HPDE6-E6E7 (cell line): ENCODE data around the gene TNNI3K.

Experiments used
- DNase-seq: peaks from one replicate; pipeline ENCODE4 v3.0.0; 2011; ENCODE audit warnings: missing footprints; ENCODE audit errors: extremely low spot score

Gene TNNI3K

DNA sequence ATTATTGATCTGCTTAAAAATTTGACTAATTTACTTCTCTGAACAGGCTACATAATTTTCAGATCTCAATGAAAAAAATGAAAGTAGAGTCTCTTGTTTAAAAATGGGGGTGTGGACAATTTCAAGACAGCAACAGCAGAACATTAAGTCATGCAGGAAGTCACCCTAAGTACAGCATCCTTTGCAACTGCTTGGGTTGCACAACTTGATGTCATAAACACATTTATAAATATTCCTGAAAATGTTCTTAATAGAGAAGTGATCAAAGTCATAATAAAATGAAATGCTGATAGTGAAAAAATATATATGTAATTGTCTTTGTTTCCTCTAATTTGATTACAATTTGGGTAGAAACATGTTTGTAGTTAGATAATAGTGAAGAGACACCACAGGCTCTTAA lies 79.3 kb downstream of the TNNI3K start:
- DNase-seq = no peak

DNA sequence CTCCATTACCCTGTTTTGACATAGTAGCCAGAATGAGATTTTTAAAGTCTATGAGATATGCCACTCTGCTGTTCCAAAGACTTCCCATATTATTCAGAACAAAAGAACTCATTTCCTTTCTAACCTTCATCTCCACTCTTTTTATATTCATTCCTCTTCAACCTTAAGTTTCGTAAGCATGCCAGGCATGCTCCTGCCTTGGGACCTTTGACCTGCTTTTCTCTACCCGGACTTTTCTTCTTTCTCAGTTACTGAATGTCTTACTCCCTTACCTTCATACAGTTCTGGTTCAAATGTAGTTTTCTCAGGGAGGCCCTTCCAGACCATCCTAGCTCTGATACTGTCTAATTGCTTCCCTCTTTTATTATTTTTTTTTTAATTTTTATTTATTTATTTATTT lies 81.1 kb downstream of the TNNI3K start:
- DNase-seq = no peak

DNA sequence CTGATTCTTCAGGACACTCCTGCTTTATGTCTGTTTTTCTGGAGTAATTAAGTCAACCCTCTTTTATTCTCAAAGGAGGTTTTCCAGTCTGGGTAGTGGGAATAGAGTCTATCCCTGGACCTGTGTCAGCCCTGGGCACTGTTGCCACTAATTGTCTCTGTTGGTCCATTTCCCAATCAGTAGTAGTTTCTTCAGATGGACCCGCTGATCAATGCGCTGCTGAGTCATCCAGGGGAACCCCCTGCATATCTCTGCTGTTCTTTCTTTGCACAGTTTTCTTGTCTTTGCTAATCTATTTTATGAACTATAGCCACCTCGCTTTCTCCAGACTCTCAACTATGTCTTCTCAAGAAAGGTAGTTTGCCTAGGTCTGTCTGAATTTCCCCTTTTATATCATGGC lies 82.5 kb downstream of the TNNI3K start:
- DNase-seq = no peak

DNA sequence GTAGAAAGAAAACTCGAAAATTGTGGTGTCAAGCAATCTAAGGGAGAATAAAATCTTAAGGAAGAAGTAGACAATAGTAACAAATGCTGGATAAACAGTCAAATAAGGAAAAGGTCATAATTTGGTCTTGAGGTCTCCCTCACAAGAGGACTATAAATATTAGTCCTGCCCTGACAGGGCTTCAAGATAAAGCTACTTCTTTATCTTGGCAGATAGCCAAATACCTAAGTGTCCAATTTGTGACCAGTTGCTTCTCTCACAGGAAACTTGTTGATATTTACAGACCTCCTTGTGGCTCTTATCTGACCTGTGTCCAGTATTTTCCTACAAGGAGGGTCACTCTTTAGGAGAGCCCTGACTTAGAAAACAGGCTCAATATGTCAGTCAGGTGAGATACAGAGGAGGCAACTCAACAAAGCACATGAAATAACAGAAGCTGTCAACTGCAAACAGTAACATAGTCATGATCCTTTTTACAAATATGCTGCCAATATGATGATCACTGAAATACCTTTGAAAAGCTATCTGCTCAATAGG lies 88.8 kb downstream of the TNNI3K start:
- no peak for DNase-seq

DNA sequence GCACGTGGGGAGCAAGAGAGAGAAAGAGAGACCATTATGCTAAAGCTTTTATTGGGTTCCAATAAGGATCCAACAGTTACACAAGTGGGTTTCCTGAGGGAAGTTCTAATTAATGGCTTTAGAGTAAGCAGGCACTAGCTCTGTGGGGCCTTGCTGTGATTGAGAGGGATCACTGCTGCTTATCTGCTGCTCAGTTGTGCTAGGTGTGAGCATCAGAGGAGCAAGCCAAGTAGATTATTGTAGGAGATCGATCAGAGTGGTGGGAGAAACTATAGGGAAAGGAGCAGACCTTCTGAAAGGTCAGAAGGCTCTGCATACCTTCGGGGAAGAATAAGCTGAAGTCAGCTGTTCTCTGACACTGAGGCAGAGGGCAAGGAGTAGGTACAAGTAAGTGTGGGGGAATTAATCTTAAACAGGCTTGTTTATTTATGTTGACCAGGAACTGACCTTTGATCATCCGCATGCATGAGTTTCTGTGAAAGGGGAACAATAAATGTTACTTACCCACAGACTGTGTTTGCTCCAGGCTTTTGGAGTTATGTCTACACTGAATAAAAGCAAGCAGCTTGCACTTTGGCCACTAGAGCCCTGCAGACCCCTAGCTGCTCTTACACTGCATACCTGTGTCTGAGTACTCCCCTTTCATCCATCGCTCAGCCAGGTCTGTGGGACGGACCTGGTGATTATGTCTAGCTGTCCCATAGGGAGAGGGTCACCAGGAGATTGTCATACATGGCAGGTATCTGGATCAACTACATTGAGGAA lies 89.7 kb downstream of the TNNI3K start:
- no peak for DNase-seq

DNA sequence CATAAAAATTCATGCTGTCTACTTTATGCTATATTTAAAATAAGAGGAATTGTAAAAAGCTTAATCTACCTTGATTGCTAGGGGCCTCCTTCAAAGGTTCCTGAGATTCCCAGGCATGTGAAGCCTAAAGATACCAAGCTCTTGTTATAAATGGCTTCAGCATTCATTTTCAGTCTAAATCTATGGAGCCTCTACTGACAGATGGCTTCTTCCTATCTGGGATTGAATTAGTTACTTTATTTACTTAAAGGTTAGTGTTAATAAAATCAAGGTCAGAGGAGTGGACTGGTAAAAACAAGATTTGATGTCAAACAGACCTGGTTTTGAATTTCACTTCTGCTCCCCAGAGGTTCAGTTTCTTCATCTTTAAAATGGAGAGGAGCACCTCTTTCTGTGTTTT lies 93.7 kb downstream of the TNNI3K start:
- no peak for DNase-seq

DNA sequence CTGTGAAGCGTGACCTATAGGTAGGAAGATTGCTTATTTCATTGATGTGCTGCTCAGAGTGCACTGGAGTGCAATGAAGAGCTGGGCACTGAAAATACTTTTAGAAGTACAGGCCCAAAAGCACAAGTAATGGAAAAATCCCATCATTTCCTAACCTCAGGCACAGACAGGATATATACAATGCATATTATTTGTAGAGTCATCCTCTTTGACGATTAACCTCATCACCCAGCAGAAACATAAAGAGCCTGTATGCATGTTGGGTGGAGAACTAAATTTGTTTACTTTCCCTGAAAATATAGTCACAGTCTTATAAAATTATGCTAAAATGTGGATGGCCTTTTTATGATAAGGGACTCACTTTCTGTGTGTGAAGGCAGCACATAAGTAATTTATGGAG lies 98.1 kb downstream of the TNNI3K start:
- DNase-seq = no peak

DNA sequence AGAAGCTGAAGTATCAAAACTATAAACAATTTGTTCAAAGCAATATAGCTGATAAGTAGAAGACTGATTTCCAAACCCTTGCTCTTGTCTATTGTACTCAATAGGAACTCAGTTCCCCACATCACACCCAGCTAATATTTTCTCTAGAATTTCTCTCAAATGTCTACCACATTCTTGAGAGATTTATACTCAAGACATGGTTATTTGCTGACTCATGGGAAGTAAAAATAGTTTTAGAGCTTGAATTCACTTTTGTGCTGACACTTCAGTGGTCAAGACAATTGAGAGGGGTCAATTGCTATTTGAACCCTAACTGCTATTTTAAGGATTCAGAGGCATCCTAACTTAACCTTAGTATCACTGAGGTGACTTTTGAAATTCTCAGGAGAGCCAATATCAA lies 99.0 kb downstream of the TNNI3K start:
- no peak for DNase-seq

DNA sequence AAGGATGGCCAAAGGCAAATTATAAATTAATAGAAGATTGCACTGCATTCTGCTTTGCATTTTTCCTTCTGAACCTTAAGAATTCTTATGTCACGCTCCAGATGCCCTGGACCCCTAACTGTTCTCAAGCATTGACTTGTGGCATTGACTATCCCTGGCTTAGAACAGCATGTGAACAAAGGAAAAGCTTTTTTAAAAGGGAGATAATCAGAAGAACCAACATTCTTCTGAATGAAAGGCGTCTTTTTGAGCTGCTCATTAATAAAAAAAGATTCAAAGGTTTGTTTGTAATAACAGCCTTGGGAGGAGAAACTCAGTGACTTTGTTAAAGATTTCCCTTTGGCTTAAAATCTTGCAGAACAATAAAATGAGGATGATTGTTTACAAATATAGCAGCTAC lies 105.5 kb downstream of the TNNI3K start:
- DNase-seq = no peak

DNA sequence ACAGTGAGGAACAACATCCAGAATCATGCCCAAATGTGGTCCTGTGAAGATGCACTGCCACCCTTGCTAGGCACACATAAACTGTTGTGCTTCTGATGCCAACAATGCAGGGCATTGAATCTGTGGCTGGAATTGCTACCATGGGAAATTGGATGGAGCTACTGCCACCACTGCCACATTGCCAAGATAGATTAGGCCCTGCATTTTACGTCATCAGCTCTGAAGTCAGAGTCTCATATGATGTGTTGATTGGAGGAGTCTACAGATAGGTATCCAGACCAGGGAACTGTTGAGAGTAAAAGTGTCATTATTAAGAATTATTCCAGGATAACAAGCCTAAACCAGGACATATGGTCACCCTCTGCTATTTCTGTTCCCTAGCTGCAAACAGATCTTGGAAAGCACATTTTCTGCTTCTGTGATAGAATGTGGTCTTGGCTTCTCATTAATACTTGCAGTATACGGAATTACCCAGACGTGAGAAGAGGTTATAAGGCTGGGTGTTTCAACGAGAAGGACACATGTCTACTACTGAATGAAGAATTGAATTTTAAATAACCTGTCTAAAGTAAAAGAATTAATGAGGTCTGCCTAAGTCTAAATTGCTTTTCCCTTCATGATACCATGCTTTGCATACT lies 106.6 kb downstream of the TNNI3K start:
- no peak for DNase-seq

DNA sequence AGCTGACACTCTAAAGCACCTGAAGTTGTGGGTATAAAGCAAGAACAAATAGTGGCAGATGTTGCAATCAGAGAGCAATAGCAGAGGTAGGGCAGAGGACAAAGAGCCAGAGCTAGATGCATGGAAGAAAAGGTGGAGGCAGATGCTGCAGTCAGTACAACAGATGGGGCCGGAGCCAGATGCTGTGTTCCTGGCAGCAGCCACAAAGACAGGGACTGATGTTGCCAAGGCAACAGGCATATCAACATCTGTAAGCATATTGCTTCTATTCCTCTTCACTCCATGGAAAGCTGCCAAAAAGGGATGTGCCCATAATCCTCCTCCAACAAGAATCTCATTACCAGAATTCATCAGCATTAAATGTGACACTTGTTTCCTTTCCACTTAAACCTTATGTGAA lies 108.0 kb downstream of the TNNI3K start:
- DNase-seq = no peak

DNA sequence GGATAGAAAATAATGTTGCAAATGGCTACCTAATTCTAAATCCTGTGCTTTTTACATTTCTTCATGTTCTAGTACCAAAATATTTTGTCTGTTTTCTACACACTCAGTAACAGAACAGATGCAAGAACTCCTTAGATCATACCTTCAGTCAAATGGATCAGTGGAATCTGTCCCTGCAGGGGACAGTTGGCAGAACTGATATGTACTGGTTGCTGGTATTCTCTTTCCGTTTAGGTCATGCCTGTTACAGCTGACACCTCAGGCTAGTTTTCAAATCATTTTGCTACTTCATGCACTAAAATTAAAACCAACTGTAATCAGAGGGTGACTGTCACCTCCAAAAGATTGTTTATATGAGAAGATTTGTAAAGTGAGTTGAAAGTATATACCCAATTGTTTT lies 109.2 kb downstream of the TNNI3K start:
- DNase-seq = no peak

DNA sequence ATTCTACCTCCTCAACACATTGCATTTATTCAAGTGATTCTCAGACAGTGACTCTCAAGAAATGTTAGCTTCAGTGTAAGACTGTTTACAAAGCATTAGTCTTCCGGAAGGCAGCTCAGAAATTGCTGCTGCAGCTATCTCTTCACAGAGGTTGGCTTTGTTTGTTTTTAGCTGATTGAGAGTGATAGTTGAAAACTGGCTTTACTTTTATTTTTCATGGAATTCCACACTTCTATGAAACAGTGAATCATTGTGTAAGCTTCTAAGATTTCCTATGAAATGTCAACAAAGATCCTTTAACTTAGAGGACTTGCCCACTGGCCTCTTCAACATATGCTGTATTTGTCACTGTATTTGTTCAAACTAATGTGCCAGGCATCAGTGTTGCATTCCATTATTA lies 121.3 kb downstream of the TNNI3K start:
- DNase-seq = no peak

DNA sequence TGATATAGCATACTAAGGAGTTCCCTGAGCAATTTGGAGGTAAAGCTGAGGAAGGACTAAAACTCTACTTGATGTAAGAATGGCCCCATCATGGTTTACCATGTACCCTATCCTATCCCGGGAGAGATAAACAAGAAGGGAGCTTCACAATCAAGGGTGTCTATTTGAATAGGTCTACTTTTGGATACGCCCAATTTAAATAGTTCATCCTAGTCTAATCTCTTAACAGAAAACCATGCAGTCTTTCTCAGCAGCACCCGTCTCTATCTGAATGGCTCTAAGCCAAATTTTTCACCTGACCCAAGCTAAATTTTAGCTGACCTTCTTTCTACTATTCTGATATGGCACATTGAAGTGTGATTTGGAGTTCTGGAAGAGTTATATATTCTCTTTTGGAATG lies 122.0 kb downstream of the TNNI3K start:
- no peak for DNase-seq

DNA sequence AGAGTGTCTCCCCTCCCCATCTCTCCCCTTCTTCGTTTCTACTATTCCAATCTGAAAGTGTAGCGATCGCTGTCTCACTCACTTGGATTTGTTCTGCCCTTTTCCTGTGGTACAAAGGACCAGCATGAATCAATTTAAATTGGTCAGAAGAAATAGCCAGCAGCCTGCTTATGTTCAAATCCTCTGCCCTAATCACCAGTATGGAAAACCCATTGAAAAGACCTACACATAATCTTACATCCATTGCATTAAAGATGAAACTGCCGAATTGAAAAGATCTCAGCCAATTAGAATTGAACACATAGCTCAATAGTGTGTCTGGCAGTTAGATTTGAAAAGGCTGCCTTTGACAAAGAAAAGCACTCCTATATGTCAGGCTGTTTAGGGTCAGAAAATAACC lies 122.6 kb downstream of the TNNI3K start:
- no peak for DNase-seq

DNA sequence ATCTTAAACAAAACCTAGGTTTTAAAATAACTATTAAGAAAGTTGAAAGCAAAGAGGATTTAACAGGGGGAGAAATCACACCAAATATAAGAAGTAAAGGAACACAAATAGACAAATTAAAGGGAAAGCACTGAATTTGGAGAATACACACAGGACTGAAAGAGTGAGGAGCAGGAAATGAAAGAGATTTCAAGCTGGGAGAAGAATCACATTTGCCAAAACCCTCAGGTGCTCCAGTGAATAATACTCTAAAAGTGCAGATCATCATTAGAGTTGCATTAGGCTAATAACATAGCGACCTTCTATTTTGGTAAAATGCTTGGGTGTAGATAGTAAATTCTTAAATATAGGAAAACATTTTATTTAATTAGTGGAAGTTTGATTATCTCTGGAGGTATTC lies 127.5 kb downstream of the TNNI3K start:
- DNase-seq = no peak

DNA sequence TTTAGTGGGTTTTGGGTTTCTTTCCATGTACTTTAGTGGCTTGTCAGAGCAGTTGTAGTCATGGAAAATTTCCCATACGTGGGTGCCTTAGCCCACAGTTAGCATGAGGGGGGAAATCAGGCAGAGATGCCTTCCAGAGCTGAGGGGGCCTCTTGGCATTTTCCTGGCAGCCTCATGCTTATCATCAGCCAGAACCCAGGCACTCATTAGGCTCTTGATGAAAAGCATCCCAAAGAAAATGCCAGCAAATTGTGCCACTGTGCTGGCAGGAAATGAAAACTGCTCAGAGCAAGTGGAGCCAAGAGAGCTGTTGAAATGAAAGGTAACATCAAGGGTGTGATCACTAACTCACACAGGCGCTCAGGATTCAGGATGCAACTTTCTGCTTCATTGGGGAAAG lies 128.0 kb downstream of the TNNI3K start:
- DNase-seq = no peak

DNA sequence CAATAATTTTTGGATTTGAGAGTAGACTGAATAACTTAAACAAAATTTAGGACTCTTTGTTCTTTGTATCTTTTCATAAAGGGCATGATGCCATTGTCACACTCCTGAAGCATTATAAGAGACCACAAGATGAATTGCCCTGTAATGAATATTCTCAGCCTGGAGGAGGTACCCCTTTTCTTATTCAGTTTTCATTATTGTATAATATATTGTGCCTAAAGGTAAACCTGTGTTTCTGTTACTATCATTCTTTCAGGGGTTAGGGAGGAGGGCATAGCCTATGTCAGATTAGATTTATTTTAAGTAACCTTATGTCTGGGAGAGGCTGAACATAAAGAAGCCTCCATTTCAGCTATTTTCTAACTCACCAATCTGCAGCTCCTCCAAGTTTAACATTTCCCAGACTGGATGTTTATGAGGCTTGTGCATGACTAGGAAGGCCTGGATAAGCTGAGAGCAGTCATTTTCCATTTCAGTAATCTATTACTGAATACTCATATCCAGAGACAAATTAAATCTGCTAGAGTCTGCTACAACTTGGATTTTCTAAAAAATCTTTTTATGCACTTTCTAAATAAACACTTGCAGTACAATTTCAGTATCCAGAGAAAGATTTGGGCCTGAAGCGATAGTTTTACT lies 132.1 kb downstream of the TNNI3K start:
- DNase-seq = no peak

DNA sequence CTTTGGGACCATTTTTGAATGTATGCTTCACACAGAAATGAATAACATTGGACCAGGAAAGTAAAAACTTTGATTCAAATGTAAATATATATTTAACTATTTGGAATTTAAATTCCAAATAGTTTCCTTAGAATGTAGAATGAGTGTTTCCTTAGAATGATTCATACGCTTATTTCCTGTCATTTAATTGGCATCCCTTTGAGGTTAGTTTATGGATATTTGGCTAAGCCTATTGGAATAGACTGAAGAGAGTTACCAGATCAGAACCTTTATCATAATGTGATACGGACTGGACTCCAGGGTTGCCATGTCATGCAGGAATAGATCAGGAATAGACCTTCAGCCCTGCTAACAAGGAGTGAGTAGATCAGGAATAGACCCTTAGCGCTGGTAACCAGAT lies 133.1 kb downstream of the TNNI3K start:
- no peak for DNase-seq

DNA sequence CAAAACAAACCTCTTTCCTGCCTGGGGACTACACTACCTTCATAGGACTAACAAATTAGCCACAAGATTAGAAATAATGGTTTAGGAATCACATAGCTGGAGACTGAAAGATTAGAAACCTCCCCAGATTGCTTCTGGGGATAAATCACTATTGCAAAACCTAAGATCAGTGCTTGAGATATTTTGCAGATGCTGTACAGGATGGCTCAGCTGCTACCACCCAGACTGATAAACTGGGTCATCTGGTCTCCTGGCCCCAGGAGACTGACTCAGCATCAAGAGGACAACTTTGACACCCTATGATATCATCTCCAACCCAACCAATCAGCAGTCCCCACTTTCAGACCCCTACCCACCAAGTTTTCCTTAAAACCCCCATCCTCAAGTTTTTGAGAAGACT lies 140.2 kb downstream of the TNNI3K start:
- DNase-seq = no peak

DNA sequence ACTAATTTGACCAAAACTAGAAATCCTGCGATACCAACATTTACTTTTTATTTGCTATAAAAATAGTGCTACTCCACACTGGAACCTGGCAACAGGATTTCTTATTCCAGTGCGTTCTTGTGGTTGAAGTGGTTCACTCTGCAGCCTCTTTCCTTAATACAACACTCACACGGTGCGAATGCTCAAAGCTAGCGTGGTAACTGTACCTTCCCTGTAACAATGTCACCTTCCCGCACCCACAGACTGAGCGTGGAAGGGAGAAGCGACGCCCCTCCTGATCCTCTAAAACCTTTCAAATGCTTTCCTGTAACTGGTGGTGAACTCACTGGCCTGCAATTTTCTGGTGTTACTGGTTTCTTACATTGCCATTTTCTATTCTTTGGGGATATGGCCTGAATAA lies 145.1 kb downstream of the TNNI3K start:
- no peak for DNase-seq

DNA sequence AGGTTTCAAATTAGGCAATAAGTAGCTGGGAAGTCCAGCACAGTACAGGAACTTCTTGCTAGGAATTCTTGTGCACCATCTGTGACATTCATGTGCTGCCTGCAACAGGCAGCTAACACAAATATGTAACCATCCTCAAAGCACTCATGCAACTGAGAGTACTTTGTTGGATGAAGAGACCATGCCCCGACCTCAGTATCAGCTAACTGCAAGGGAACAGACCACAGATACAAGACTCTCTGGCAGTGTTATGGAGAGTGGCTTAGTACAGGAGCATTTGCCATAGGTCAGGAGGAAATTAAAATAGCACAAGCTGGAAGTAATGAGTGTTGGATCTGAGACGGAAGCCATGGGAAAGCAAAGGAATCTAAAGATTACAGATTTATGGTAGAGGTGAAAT lies 153.7 kb downstream of the TNNI3K start:
- no peak for DNase-seq

DNA sequence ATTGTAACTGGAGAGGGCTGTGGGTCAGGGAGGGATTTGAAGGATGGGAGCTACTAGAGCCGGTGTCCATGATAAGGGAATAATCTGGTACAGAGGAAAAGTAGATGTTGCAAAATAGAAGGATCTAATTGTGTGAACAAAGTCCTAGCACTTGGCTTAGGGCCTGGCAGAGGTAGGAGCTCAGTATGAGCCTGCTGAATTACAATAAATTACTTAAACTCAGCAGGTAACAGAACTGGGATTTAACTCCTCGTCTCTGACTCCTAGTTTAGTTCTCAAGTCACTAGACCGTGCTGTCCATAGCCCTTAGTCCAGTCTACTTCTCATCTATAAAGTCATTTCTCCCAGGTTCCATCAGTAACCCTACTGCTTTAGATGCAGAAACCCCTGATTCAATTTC lies 157.0 kb downstream of the TNNI3K start:
- DNase-seq = no peak
